ENCODE results near the gene ZC3H7A. TPM values are rescaled to one million over a fixed set of nuclear protein-coding genes. Genes with fewer than 3 reads are reported as not detected.

The ZC3H7A gene
- total and polyA plus RNA-seq, 2 of the 4 experiments (the other 2 are of a cell fraction), result 22.2 to 53.9 TPM

GRCh38 chr16:11843861-11844260, 46.8 kb upstream of the ZC3H7A start (continued):
- TF ChIP-seq USF2 (IDR thresholded peaks at IDR 0.05; ENCODE audit: low read depth, low read length), result no peak
- no peak for TF ChIP-seq BHLHE40 (IDR thresholded peaks at IDR 0.05; ENCODE audit: low read depth, low read length)
- no peak for TF ChIP-seq MAFK (IDR thresholded peaks at IDR 0.05; ENCODE audit: low read depth, low read length)

GRCh38 chr16:11843206-11843605, 46.1 kb upstream of the ZC3H7A start:
- H3K36me3 ChIP-seq (ENCODE audit: control insufficient read depth, insufficient read depth, low read length), result peaks cover 61% of the 10 kb centered on the region
- POLR2A ChIA-PET (ENCODE audit: unreplicated experiment), result no interaction called here

More at GRCh38 chr16:11843206-11843605, 46.1 kb upstream of the ZC3H7A start:
- 100% methylated on average over 5 of the region's 11 CpGs; no CpG with 5 or more reads in 1 of the 2 experiments for WGBS, 2 experiments (ENCODE audit: extremely low coverage in 2 of 2, insufficient read length in 1 of 2)
- Histone ChIP-seq H2AK5ac (ENCODE audit: low read depth, low read length) (no peak overlapping the region), H2BK20ac (ENCODE audit: low read depth, low read length) (no peak overlapping the region), H4K91ac (ENCODE audit: insufficient read depth, low read depth, low read length) (no peak overlapping the region), H3K4ac (ENCODE audit: low read depth, low read length) (no peak overlapping the region), H3K9me1 (ENCODE audit: insufficient read depth, low read length) (peaks cover 2% of the 10 kb centered on the region; the same call in 1 of the 2 replicates), H2BK120ac (ENCODE audit: low read depth, low read length) (no peak overlapping the region), H3K4me1 (ENCODE audit: control insufficient read depth, insufficient read depth, low read length) (no peaks in the 10 kb centered on the region), H2BK5ac (ENCODE audit: low read depth, low read length, poor library complexity, severe bottlenecking) (no peak overlapping the region), H3K27ac (ENCODE audit: insufficient read depth, low read length) (no peak overlapping the region), H3K23ac (ENCODE audit: low read depth, low read length) (no peak overlapping the region), H3K4me2 (ENCODE audit: low read depth, low read length) (no peak overlapping the region), H4K5ac (ENCODE audit: low read depth, low read length) (no peak overlapping the region), H4K8ac (ENCODE audit: low read depth in 2 of 2, low read length in 2 of 2) (no peak overlapping the region), H2BK15ac (ENCODE audit: low read depth, low read length) (no peak overlapping the region), H3K4me3 (ENCODE audit: insufficient read depth, low read depth, low read length) (no peak overlapping the region), H2AK9ac (replicated peaks; ENCODE audit: low read depth, low read length, poor library complexity) (no peak overlapping the region), H3K56ac (ENCODE audit: extremely low read depth, insufficient read depth, low read length) (no peak overlapping the region), H2AFZ (replicated peaks; ENCODE audit: low read length, poor library complexity) (no peak overlapping the region), H3K27me3 (ENCODE audit: control insufficient read depth, insufficient read depth, low read length) (no peaks in the 10 kb centered on the region), H3K14ac (replicated peaks; ENCODE audit: low read depth, low read length) (no peak overlapping the region), H3K79me1 (ENCODE audit: low read depth in 1 of 2, low read length in 2 of 2) (peaks cover 25 to 43% of the 10 kb centered on the region in 2 experiments), H3K18ac (ENCODE audit: low read depth, low read length) (no peak overlapping the region), H4K20me1 (ENCODE audit: insufficient read depth, low read length) (peaks cover 13% of the 10 kb centered on the region), H3K9ac (ENCODE audit: low read depth, low read length) (no peak overlapping the region), H3K9me3 (ENCODE audit: control insufficient read depth, insufficient read depth, low read length) (no peaks in the 10 kb centered on the region)
- TF ChIP-seq RCOR1 (IDR thresholded peaks at IDR 0.05; ENCODE audit: insufficient replicate concordance, low read length) (no peak), SMC3 (IDR thresholded peaks at IDR 0.05; ENCODE audit: low read depth, low read length) (no peak), BHLHE40 (IDR thresholded peaks at IDR 0.05; ENCODE audit: low read depth, low read length) (no peak), MXI1 (IDR thresholded peaks at IDR 0.05; ENCODE audit: borderline replicate concordance, low read depth, low read length) (no peak), ELK1 (IDR thresholded peaks at IDR 0.05; ENCODE audit: borderline replicate concordance, low read depth, low read length) (no peak), NFE2L2 (IDR thresholded peaks at IDR 0.05; ENCODE audit: low read depth, low read length) (no peak)
- in situ Hi-C loops (cut with MboI; ENCODE audit: low sequenced_read_pairs), result no loop called here
- DNase-seq (no peak), ATAC-seq (ENCODE audit: low read depth) (no peak)
- dilution Hi-C loops (cut with HindIII; ENCODE audit: low sequenced_read_pairs, unreplicated experiment), result no loop called here
- CTCF ChIA-PET, result no interaction called here
- no TSS peak for BruUV-seq (replicated peaks)
- intact Hi-C loops (cut with micrococcal nuclease), result no loop called here

Data from IMR-90 (cell line).